ENCODE results near the gene ENC1. TPM values are rescaled to one million over a fixed set of nuclear protein-coding genes. Genes with fewer than 3 reads are reported as not detected.

Gene ENC1
- total and polyA plus RNA-seq, 8 donors, result 34.6 to 265 (median 169) TPM

GRCh38 chr5:74657165-74657564 lies 16.6 kb upstream of the ENC1 start:
- Histone ChIP-seq H3K36me3 (no peaks in the 10 kb centered on the region), H3K9me3 (no peaks in the 10 kb centered on the region), H3K4me3 (no peak overlapping the region), H3K27ac (no peak overlapping the region), H3K27me3 (no peaks in the 10 kb centered on the region), H3K4me1 (no peaks in the 10 kb centered on the region)
- DNase-seq (no peak), ATAC-seq (no peak)
- TF ChIP-seq CTCF (IDR thresholded peaks at IDR 0.05), result no peak
- intact Hi-C loops (cut with DNase I), result loop anchor here in 1 of 2 donors (10.0 kb wide), 1 partner anchor 752 kb away; no protein-coding TSS in a partner anchor

- intact Hi-C loops (cut with DNase I), result loop anchor here in 1 of 2 donors (10.0 kb wide), 1 partner anchor 751 kb away; no protein-coding TSS in a partner anchor
- ATAC-seq (no peak), DNase-seq (no peak)
- no peak for TF ChIP-seq CTCF (IDR thresholded peaks at IDR 0.05)
- Histone ChIP-seq H3K4me1 (no peaks in the 10 kb centered on the region), H3K9me3 (no peaks in the 10 kb centered on the region), H3K4me3 (no peak overlapping the region), H3K36me3 (no peaks in the 10 kb centered on the region), H3K27me3 (no peaks in the 10 kb centered on the region), H3K27ac (no peak overlapping the region)
These were observed 15.2 kb upstream of the ENC1 start for GRCh38 chr5:74655716-74656115.

GRCh38 chr5:74655206-74655605 lies 14.7 kb upstream of the ENC1 start:
- Histone ChIP-seq H3K36me3 (no peaks in the 10 kb centered on the region), H3K4me3 (no peak overlapping the region), H3K27ac (no peak overlapping the region), H3K4me1 (no peaks in the 10 kb centered on the region), H3K27me3 (no peaks in the 10 kb centered on the region), H3K9me3 (no peaks in the 10 kb centered on the region)
- intact Hi-C loops (cut with DNase I), result loop anchor here in 1 of 2 donors (10.0 kb wide), 1 partner anchor 750 kb away; no protein-coding TSS in a partner anchor
- DNase-seq, result no peak
- TF ChIP-seq CTCF (IDR thresholded peaks at IDR 0.05), result no peak
- ATAC-seq, result no peak

- no peaks in the 10 kb centered on the region for H3K36me3 ChIP-seq
- ATAC-seq (no peak), DNase-seq (no peak)
- H3K9me3 ChIP-seq, result no peaks in the 10 kb centered on the region
- H3K4me3 ChIP-seq, result no peak overlapping the region
- peaks cover 0 to under 1% of the 10 kb centered on the region in 2 donors for H3K4me1 ChIP-seq
- intact Hi-C loops (cut with DNase I), result loop anchor here in 1 of 2 donors (10.0 kb wide), 1 partner anchor 749 kb away; no protein-coding TSS in a partner anchor
- no peak overlapping the region for H3K27ac ChIP-seq
- H3K27me3 ChIP-seq, result no peaks in the 10 kb centered on the region
- no peak for TF ChIP-seq CTCF (IDR thresholded peaks at IDR 0.05)
These were observed 13.5 kb upstream of the ENC1 start for GRCh38 chr5:74653991-74654390.

- no peak for DNase-seq
- Histone ChIP-seq H3K27me3 (no peaks in the 10 kb centered on the region), H3K4me3 (no peak overlapping the region), H3K9me3 (no peaks in the 10 kb centered on the region), H3K4me1 (peaks cover 0 to 8% of the 10 kb centered on the region in 2 donors), H3K36me3 (no peaks in the 10 kb centered on the region), H3K27ac (no peak overlapping the region)
- intact Hi-C loops (cut with DNase I), result loop anchor here in 1 of 2 donors (10.0 kb wide), 1 partner anchor 748 kb away; no protein-coding TSS in a partner anchor
- ATAC-seq, result no peak
- no peak for TF ChIP-seq CTCF (IDR thresholded peaks at IDR 0.05)
These were observed 12.0 kb upstream of the ENC1 start for GRCh38 chr5:74652576-74652975.

Data from left lung (tissue), 10 donors.